AG04450 (cell line): ENCODE results near the gene PABPN1. TPM values are rescaled to one million over a fixed set of nuclear protein-coding genes. Genes with fewer than 3 reads are reported as not detected.

Experiments
- CTCF ChIA-PET: fragments of 300-600, 350-600 bp; formaldehyde crosslinking; extraction: SDS; loops from one replicate; lab custom pipeline; 2022; ENCODE audit warnings: antibody characterized with exemption, inconsistent platforms; lab: Charles Lee
- POLR2A ChIA-PET: fragments of 350-600 bp; formaldehyde crosslinking; extraction: SDS; loops from one replicate; lab custom pipeline; 2021; ENCODE audit warnings: antibody characterized with exemption, inconsistent platforms; lab: Yijun Ruan, JAX
- DNase-seq: peaks from one replicate; pipeline ENCODE4 v3.0.0-alpha.2; 2011; ENCODE audit warnings: low read depth, low spot score
- H3K27ac ChIP-seq: one replicate; pipeline ENCODE4 v1.5.1; 2012; ENCODE audit warnings: low read depth, low read length, control low read depth
- H3K27me3 ChIP-seq: one replicate; pipeline ENCODE4 v1.6.0; 2012; ENCODE audit warnings: low read length; ENCODE audit not compliant: control insufficient read depth, insufficient read depth
- H3K4me3 ChIP-seq: 2 replicates; pipeline ENCODE4 v1.5.1; 2011; ENCODE audit warnings: mild to moderate bottlenecking, low read depth, low read length, control low read depth
- H3K9me3 ChIP-seq: 2 replicates; pipeline ENCODE4 v1.5.1; 2012; ENCODE audit warnings: low read length; ENCODE audit not compliant: control insufficient read depth, insufficient read depth
- polyA plus RNA-seq: library from polyadenylated mRNA; depleted of rRNA; stranded (reverse); fragments of >200 nt; gene quantifications from 2 replicates; pipeline ENCODE4 v1.2.3, GENCODE V29; 2011
- TF ChIP-seq, protein P1 (sequence below): IDR thresholded peaks from 2 replicates; pipeline ENCODE4 v1.5.1; 2011; ENCODE audit warnings: low read depth, low read length, control low read depth, inconsistent platforms

PABPN1 gene
- polyA plus RNA-seq, 1 experiment, result 182 TPM

DNA sequence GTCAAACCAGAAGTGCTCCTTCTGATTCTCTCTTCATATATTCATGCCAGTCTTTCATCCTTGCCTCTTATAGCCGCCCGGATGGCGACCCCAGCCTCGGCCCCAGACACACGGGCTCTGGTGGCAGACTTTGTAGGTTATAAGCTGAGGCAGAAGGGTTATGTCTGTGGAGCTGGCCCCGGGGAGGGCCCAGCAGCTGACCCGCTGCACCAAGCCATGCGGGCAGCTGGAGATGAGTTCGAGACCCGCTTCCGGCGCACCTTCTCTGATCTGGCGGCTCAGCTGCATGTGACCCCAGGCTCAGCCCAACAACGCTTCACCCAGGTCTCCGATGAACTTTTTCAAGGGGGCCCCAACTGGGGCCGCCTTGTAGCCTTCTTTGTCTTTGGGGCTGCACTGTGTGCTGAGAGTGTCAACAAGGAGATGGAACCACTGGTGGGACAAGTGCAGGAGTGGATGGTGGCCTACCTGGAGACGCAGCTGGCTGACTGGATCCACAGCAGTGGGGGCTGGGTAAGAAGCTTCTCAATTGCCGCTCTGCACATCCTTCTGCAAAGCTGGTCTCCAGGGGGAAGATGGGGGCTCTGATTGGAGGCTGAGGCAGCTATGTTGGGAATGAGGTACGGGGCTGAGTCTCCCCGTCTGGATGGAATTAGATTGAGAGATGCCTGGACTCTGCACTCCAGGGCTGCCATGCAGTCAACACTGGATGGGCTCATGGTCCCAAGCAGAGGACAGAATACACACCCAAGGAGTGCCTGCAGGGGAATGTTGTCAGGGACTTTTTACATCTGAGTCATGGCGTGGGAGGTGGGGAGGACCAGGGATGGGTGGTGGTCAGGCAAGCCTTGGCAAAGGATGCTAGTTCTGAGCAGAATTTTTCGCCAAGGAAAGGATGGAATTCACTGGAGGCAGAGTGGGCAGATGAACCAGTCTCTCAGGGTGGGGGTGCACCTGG lies 13.3 kb upstream of the PABPN1 start:
- TF ChIP-seq, protein P1, sequence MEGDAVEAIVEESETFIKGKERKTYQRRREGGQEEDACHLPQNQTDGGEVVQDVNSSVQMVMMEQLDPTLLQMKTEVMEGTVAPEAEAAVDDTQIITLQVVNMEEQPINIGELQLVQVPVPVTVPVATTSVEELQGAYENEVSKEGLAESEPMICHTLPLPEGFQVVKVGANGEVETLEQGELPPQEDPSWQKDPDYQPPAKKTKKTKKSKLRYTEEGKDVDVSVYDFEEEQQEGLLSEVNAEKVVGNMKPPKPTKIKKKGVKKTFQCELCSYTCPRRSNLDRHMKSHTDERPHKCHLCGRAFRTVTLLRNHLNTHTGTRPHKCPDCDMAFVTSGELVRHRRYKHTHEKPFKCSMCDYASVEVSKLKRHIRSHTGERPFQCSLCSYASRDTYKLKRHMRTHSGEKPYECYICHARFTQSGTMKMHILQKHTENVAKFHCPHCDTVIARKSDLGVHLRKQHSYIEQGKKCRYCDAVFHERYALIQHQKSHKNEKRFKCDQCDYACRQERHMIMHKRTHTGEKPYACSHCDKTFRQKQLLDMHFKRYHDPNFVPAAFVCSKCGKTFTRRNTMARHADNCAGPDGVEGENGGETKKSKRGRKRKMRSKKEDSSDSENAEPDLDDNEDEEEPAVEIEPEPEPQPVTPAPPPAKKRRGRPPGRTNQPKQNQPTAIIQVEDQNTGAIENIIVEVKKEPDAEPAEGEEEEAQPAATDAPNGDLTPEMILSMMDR, result no peak
- ChIA-PET CTCF (interaction anchor here (0.5 to 1.0 kb wide), 4 partner anchors 13 to 1124 kb away, joined by 3 to 7 read pairs (median 4); no protein-coding TSS in a partner anchor), POLR2A (interaction anchor here (5.9 kb wide), 1 partner anchor 14 kb away, joined by 54 read pairs; the partner anchor contains the start of gene PABPN1)
- peak overlapping the region; percentile 21 for H3K27ac ChIP-seq
- no peaks in the 10 kb centered on the region for H3K27me3 ChIP-seq
- no peaks in the 10 kb centered on the region; the same call in 1 of the 2 replicates for H3K9me3 ChIP-seq
- peak overlapping the region; percentile 92 for H3K4me3 ChIP-seq
- no peak for DNase-seq

DNA sequence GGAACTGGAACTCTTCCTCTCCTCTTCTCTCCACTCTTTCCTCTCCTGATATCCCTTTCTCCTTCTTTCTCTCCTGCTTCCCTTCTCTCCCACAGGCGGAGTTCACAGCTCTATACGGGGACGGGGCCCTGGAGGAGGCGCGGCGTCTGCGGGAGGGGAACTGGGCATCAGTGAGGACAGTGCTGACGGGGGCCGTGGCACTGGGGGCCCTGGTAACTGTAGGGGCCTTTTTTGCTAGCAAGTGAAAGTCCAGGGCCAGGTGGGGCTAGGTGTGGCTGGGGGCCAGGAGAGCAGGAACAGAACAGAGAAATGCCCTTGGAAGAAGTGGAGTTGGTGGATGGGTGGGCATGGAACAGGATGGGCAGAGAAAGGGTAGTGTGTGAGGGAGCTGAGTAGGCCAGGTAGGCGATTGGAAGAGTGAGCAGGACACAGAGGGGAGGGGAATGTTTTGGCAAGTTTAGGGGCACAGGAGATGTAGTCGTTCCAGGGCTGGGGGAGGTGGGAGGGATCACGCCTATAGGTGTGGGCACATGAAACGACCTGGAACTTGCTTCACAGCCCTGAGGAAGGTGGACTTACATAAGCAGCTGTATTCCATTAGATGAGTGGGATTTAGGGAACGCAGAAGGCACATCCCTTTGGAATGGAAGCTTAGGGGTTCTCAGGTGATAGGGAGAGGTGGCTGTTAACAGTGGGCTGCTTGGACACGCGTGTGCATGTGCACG lies 12.4 kb upstream of the PABPN1 start:
- Histone ChIP-seq H3K27me3 (no peaks in the 10 kb centered on the region), H3K9me3 (no peaks in the 10 kb centered on the region; the same call in 1 of the 2 replicates), H3K27ac (no peak overlapping the region), H3K4me3 (peak overlapping the region; percentile 92)
- CTCF ChIA-PET, result interaction anchor here (0.5 to 0.7 kb wide), 2 partner anchors 21 to 1083 kb away, joined by 4 to 7 read pairs; no protein-coding TSS in a partner anchor
- no peak for DNase-seq
- TF ChIP-seq, protein P1, result no peak
- POLR2A ChIA-PET, result interaction anchor here (5.9 kb wide), 1 partner anchor 13 kb away, joined by 54 read pairs; the partner anchor contains the start of gene PABPN1

DNA sequence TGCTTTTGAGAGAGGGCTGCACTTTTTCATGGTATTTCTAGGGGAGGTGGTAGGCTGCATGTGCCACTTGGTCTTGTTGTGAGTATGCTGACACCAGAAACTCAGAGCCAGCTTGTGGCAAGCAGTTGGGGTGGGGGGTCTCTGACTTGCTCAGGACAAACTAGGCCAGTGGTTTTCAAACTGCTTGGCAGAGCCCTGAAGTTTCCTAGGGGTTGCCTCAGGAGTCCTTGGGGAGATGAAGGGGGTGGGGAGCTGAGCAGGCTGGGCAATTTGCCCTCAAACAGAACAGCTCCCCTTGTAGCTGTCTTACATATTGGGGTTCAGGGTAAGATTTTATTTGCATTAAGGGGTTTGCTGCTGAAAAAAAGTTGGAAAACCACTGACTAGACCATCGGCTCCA lies 10.7 kb upstream of the PABPN1 start:
- no peak overlapping the region for H3K27ac ChIP-seq
- TF ChIP-seq, protein P1, result no peak
- DNase-seq, result no peak
- no peak overlapping the region for H3K4me3 ChIP-seq
- no peaks in the 10 kb centered on the region for H3K27me3 ChIP-seq
- POLR2A ChIA-PET, result interaction anchor here (2.1 kb wide), 1 partner anchor 11 kb away, joined by 8 read pairs; the partner anchor contains the start of gene PABPN1
- CTCF ChIA-PET, result interaction anchor here (1.0 to 3.2 kb wide), 2 partner anchors 8 to 9 kb away, joined by 4 to 20 read pairs; partner anchors contain the start of gene PPP1R3E
- no peaks in the 10 kb centered on the region; the same call in 1 of the 2 replicates for H3K9me3 ChIP-seq

DNA sequence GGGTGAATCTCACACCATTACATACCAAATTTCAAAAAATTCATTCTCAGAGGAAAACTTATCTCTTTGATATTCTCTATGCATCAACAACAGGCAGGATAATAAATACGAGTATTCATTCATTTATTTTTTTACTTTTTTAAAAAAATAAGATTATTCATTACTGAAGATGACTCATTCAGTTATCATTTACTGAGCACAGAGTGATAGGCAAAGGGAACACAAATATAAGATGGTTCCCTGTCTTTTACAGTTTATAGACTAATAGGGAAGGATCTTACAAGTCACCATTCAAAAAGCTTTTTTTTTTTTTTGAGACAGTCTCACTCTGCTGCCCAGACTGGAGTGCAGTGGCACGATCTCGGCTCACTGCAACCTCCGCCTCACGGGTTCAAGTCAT lies 5.0 kb upstream of the PABPN1 start:
- H3K4me3 ChIP-seq, result no peak overlapping the region
- DNase-seq, result no peak
- TF ChIP-seq, protein P1, result no peak
- no peaks in the 10 kb centered on the region for H3K9me3 ChIP-seq
- CTCF ChIA-PET, result interaction anchor here (0.6 to 1.5 kb wide), 3 partner anchors 15 to 17 kb away, joined by 3 to 4 read pairs (median 3); no protein-coding TSS in a partner anchor
- POLR2A ChIA-PET, result interaction anchor here (0.7 kb wide), 1 partner anchor 11 kb away, joined by 5 read pairs; no protein-coding TSS in a partner anchor
- no peak overlapping the region for H3K27ac ChIP-seq
- no peaks in the 10 kb centered on the region for H3K27me3 ChIP-seq
